ENCODE results near the gene GCSAML.

The GCSAML gene

GRCh38 chr1:247548092-247548491, 842 bp upstream of the GCSAML start:
- H3K9me3 ChIP-seq (ENCODE audit: insufficient read depth, low read length) = no peaks in the 10 kb centered on the region
- TF ChIP-seq CTCF (IDR thresholded peaks at IDR 0.05; ENCODE audit: low read depth, low read length) (no peak), EZH2phosphoT487 (IDR thresholded peaks at IDR 0.05; ENCODE audit: low read depth) (no peak)
- no peak overlapping the region for H3K9ac ChIP-seq (ENCODE audit: low read length)
- H3K4me2 ChIP-seq (ENCODE audit: low read length) = no peak overlapping the region
- no peak overlapping the region for H3K4me3 ChIP-seq (ENCODE audit: low read length)
- H3K79me2 ChIP-seq (ENCODE audit: low read length) = no peaks in the 10 kb centered on the region
- peaks cover 34% of the 10 kb centered on the region for H3K27me3 ChIP-seq (ENCODE audit: low read depth, low read length)
- H4K20me1 ChIP-seq (ENCODE audit: insufficient read depth, low read length) = no peaks in the 10 kb centered on the region
- peaks cover 19% of the 10 kb centered on the region for H3K4me1 ChIP-seq (ENCODE audit: low read length)
- H3K36me3 ChIP-seq (replicated peaks; ENCODE audit: low read depth, low read length) = no peaks in the 10 kb centered on the region
- H3K27ac ChIP-seq (ENCODE audit: low read length) = no peak overlapping the region
- H2AFZ ChIP-seq (ENCODE audit: low read depth, low read length) = no peak overlapping the region

- TF ChIP-seq EZH2phosphoT487 (IDR thresholded peaks at IDR 0.05; ENCODE audit: low read depth) = no peak
- no peak for TF ChIP-seq CTCF (IDR thresholded peaks at IDR 0.05; ENCODE audit: low read depth, low read length)
- H4K20me1 ChIP-seq (ENCODE audit: insufficient read depth, low read length) = no peaks in the 10 kb centered on the region
- H3K9me3 ChIP-seq (ENCODE audit: insufficient read depth, low read length) = no peaks in the 10 kb centered on the region
- no peak overlapping the region for H3K4me3 ChIP-seq (ENCODE audit: low read length)
- no peak overlapping the region for H2AFZ ChIP-seq (ENCODE audit: low read depth, low read length)
- H3K36me3 ChIP-seq (replicated peaks; ENCODE audit: low read depth, low read length) = no peaks in the 10 kb centered on the region
- H3K4me2 ChIP-seq (ENCODE audit: low read length) = no peak overlapping the region
- H3K4me1 ChIP-seq (ENCODE audit: low read length) = 0 out of 2 replicates have a peak, but pooled peaks cover 4% of the 10 kb centered on the region
- no peak overlapping the region for H3K27ac ChIP-seq (ENCODE audit: low read length)
- no peak overlapping the region for H3K9ac ChIP-seq (ENCODE audit: low read length)
- H3K27me3 ChIP-seq (ENCODE audit: low read depth, low read length) = peaks cover 32% of the 10 kb centered on the region
- H3K79me2 ChIP-seq (ENCODE audit: low read length) = no peaks in the 10 kb centered on the region
These were observed 2.8 kb downstream of the GCSAML start for GRCh38 chr1:247551721-247552120.

GRCh38 chr1:247552231-247552630, 3.3 kb downstream of the GCSAML start:
- Histone ChIP-seq H3K4me3 (ENCODE audit: low read length) (no peak overlapping the region), H3K36me3 (replicated peaks; ENCODE audit: low read depth, low read length) (no peaks in the 10 kb centered on the region), H2AFZ (ENCODE audit: low read depth, low read length) (no peak overlapping the region), H3K9ac (ENCODE audit: low read length) (no peak overlapping the region), H3K27me3 (ENCODE audit: low read depth, low read length) (peaks cover 35% of the 10 kb centered on the region), H3K27ac (ENCODE audit: low read length) (no peak overlapping the region), H3K4me1 (ENCODE audit: low read length) (0 out of 2 replicates have a peak, but pooled peaks cover 4% of the 10 kb centered on the region), H3K9me3 (ENCODE audit: insufficient read depth, low read length) (no peaks in the 10 kb centered on the region), H4K20me1 (ENCODE audit: insufficient read depth, low read length) (no peaks in the 10 kb centered on the region), H3K79me2 (ENCODE audit: low read length) (no peaks in the 10 kb centered on the region), H3K4me2 (ENCODE audit: low read length) (no peak overlapping the region)
- TF ChIP-seq CTCF (IDR thresholded peaks at IDR 0.05; ENCODE audit: low read depth, low read length) (no peak), EZH2phosphoT487 (IDR thresholded peaks at IDR 0.05; ENCODE audit: low read depth) (no peak)

- Histone ChIP-seq H3K9me3 (ENCODE audit: insufficient read depth, low read length) (no peaks in the 10 kb centered on the region), H3K79me2 (ENCODE audit: low read length) (no peaks in the 10 kb centered on the region), H3K27me3 (ENCODE audit: low read depth, low read length) (peaks cover 44% of the 10 kb centered on the region), H3K27ac (ENCODE audit: low read length) (no peak overlapping the region), H3K36me3 (replicated peaks; ENCODE audit: low read depth, low read length) (no peaks in the 10 kb centered on the region), H3K9ac (ENCODE audit: low read length) (no peak overlapping the region), H3K4me3 (ENCODE audit: low read length) (no peak overlapping the region), H3K4me1 (ENCODE audit: low read length) (0 out of 2 replicates have a peak, but pooled peaks cover 4% of the 10 kb centered on the region), H2AFZ (ENCODE audit: low read depth, low read length) (no peak overlapping the region), H4K20me1 (ENCODE audit: insufficient read depth, low read length) (no peaks in the 10 kb centered on the region), H3K4me2 (ENCODE audit: low read length) (no peak overlapping the region)
- TF ChIP-seq EZH2phosphoT487 (IDR thresholded peaks at IDR 0.05; ENCODE audit: low read depth) (no peak), CTCF (IDR thresholded peaks at IDR 0.05; ENCODE audit: low read depth, low read length) (no peak)
These were observed 9.2 kb downstream of the GCSAML start for GRCh38 chr1:247557926-247558674.
